Neural cell (in vitro differentiated cells): ENCODE results near the gene EPS8L2.

ENCODE experiments used
- EP300 ChIP-seq: fragments of 450-650 bp; conservative IDR thresholded peaks from 2 replicates; pipeline ENCODE4 v1.6.1; 2014; ENCODE audit warnings: antibody characterized with exemption, mild to moderate bottlenecking, moderate library complexity; ENCODE audit not compliant: poor library complexity, severe bottlenecking
- EZH2 ChIP-seq: fragments of 200-600, 300-800 bp; shearing (Covaris generic), sonication (generic); IDR thresholded peaks from 2 replicates; pipeline ENCODE4 v1.6.1; 2014; ENCODE audit warnings: antibody characterized with exemption, low read length, borderline replicate concordance, mild to moderate bottlenecking; ENCODE audit not compliant: insufficient read depth, poor library complexity, severe bottlenecking
- POLR2AphosphoS5 ChIP-seq: IDR thresholded peaks from 2 replicates; pipeline ENCODE4 v1.6.1; 2012
- RAD21 ChIP-seq: fragments of 450-650 bp; conservative IDR thresholded peaks from 2 replicates; pipeline ENCODE4 v1.6.1; 2014; ENCODE audit warnings: antibody characterized with exemption, mild to moderate bottlenecking, moderate library complexity
- SMC3 ChIP-seq: fragments of 450-650 bp; conservative IDR thresholded peaks from 2 replicates; pipeline ENCODE4 v1.6.1; 2014; ENCODE audit warnings: antibody characterized with exemption, mild to moderate bottlenecking, moderate library complexity; ENCODE audit not compliant: poor library complexity
- TAF1 ChIP-seq: IDR thresholded peaks from 2 replicates; pipeline ENCODE4 v1.6.1; 2012; ENCODE audit warnings: low read depth
- TF ChIP-seq, protein P1 (sequence below): fragments of 450-650 bp; IDR thresholded peaks from 2 replicates; pipeline ENCODE4 v1.5.1; 2014; ENCODE audit warnings: antibody characterized with exemption, mild to moderate bottlenecking, moderate library complexity; ENCODE audit not compliant: poor library complexity, severe bottlenecking
- TF ChIP-seq, protein P2 (sequence below): IDR thresholded peaks from 2 replicates; pipeline ENCODE4 v1.6.1; 2012; ENCODE audit warnings: borderline replicate concordance

DNA sequence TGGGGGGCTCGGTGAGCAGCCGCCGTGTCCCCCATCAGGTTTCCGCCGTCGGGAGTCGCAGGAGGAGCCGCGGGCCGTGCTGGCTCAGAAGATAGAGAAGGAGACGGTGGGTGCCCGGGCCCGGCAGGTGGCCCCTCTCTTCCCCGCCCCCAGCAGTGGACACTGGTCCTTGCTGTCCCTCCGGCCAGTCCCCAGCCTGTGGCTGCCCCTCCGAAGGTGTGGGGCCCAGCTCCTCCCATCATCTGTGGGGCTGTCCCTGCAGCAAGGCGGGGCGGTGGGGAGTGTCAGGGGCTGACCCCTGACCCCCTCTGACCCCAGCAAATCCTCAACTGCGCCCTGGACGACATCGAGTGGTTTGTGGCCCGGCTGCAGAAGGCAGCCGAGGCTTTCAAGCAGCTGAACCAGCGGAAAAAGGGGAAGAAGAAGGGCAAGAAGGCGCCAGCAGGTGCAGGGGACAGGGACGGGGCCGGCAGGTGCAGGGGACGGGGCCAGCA lies 15.3 kb downstream of the EPS8L2 start:
- TF ChIP-seq, protein P1, sequence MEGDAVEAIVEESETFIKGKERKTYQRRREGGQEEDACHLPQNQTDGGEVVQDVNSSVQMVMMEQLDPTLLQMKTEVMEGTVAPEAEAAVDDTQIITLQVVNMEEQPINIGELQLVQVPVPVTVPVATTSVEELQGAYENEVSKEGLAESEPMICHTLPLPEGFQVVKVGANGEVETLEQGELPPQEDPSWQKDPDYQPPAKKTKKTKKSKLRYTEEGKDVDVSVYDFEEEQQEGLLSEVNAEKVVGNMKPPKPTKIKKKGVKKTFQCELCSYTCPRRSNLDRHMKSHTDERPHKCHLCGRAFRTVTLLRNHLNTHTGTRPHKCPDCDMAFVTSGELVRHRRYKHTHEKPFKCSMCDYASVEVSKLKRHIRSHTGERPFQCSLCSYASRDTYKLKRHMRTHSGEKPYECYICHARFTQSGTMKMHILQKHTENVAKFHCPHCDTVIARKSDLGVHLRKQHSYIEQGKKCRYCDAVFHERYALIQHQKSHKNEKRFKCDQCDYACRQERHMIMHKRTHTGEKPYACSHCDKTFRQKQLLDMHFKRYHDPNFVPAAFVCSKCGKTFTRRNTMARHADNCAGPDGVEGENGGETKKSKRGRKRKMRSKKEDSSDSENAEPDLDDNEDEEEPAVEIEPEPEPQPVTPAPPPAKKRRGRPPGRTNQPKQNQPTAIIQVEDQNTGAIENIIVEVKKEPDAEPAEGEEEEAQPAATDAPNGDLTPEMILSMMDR = no peak
- TF ChIP-seq, protein P2, sequence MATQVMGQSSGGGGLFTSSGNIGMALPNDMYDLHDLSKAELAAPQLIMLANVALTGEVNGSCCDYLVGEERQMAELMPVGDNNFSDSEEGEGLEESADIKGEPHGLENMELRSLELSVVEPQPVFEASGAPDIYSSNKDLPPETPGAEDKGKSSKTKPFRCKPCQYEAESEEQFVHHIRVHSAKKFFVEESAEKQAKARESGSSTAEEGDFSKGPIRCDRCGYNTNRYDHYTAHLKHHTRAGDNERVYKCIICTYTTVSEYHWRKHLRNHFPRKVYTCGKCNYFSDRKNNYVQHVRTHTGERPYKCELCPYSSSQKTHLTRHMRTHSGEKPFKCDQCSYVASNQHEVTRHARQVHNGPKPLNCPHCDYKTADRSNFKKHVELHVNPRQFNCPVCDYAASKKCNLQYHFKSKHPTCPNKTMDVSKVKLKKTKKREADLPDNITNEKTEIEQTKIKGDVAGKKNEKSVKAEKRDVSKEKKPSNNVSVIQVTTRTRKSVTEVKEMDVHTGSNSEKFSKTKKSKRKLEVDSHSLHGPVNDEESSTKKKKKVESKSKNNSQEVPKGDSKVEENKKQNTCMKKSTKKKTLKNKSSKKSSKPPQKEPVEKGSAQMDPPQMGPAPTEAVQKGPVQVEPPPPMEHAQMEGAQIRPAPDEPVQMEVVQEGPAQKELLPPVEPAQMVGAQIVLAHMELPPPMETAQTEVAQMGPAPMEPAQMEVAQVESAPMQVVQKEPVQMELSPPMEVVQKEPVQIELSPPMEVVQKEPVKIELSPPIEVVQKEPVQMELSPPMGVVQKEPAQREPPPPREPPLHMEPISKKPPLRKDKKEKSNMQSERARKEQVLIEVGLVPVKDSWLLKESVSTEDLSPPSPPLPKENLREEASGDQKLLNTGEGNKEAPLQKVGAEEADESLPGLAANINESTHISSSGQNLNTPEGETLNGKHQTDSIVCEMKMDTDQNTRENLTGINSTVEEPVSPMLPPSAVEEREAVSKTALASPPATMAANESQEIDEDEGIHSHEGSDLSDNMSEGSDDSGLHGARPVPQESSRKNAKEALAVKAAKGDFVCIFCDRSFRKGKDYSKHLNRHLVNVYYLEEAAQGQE = no peak
- no peak for TF ChIP-seq EZH2
- no peak for TF ChIP-seq RAD21
- no peak for TF ChIP-seq TAF1
- TF ChIP-seq EP300 = no peak
- TF ChIP-seq SMC3 = no peak
- no peak for TF ChIP-seq POLR2AphosphoS5
